ENCODE results near the gene NHSL2.
"Not testable (repeated sequence)": the region's sequence is repeated elsewhere in the genome, so short reads cannot be mapped to it uniquely, and the experiment has no call there.

Gene NHSL2

DNA sequence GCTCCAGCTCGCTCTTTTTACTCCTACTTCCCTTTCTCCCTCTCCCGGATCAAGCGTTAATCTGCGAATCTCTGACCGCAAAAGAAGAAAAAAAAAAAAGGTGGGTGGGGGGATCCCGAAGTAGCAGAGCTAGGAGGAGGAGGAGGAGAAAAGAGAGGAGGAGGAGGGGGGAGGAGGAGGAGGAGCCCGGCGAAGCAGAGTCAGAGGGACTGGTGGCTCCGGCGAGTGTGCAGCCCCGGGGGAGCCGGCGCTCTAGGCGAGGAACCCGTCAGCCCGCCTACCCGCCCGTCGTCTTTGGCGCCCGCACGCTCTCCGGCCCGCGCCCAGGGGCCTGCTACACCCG is at the start of gene NHSL2:
Gene NHSL2 (plus strand): TSS at position 203 of the 343 bp plus-strand sequence.
- DNase-seq = no peak

DNA sequence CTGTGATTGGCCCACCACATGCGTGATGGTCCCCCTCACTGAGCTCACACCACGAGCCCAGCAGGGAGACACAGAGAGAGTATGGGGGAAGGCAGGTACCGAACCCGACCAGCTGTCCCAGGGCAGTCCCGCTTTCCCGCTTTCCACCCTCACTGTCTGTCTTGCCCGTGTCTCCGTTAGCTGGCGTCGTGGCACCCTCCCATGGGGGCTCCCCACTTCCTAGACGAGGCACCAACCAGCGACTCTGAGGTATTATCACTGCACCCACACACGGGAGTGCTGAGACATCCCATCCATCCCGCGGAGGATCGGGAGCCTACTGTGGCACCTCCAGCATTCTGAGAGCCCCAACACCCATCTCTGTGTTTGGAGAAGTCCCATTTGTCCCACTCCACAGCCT is 43.0 kb upstream of the NHSL2 start:
- DNase-seq = no peak

GRCh38 chrX:71869566-71869965 is 41.1 kb upstream of the NHSL2 start:
- not testable (repeated sequence) for DNase-seq

- DNase-seq = no peak
These were observed 40.2 kb upstream of the NHSL2 start for GRCh38 chrX:71870208-71871098.

- no peak for DNase-seq
These were observed 39.3 kb upstream of the NHSL2 start for GRCh38 chrX:71871367-71871766.

- DNase-seq = no peak
These were observed 37.8 kb upstream of the NHSL2 start for GRCh38 chrX:71872542-71873458.

DNA sequence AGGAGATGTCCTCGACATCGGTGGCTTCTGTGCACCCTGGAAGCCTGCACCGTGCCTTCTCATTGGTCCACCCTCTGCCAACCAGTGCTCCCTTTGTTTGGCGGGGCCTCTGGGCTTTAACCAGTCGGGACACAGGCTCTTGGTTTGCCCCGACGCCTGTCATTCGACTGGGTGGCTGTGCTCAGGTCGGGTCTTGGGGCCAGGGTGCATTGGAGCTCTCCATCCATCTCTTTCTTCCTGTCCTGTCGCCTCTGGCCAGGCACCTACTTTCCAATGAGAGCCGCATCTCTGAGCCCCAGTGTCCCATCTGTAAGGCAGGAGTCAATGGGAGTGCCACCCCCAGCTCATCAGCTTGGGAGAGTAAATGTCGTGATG is 37.2 kb upstream of the NHSL2 start:
- DNase-seq = no peak

DNA sequence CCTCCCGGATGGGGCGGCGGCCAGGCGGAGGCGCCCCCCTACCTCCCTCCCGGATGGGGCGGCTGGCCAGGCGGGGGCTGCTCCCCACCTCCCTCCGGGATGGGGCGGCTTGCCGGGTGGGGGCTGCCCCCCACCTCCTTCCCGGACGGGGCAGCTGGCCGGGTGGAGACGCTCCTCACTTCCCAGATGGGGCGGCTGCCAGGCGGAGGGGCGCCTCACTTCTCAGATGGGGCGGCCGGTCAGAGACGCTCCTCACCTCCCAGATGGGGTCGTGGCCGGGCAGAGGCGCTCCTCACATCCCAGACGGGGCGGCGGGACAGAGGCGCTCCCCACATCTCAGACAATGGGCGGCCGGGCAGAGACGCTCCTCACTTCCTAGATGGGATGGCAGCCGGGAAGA is 33.8 kb upstream of the NHSL2 start:
- not testable (repeated sequence) for DNase-seq

DNA sequence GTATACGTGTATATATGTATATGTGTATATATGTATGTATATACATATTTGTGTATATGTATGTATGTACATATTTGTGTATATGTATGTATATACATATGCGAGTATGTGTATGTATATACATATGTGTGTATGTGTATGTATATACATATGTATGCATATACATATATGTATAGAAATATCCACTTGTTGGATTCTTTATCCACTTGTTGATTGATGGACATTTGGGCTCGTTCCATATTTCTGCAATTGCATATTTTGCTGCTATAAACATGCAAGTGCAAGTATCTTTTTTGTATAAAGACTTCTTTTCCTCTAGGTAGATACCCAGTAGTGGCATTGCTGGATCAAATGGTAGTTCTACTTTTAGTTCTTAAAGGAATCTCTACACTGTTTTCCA is 25.5 kb upstream of the NHSL2 start:
- DNase-seq = no peak

- DNase-seq = no peak
These were observed 15.0 kb upstream of the NHSL2 start for GRCh38 chrX:71895607-71896006.

DNA sequence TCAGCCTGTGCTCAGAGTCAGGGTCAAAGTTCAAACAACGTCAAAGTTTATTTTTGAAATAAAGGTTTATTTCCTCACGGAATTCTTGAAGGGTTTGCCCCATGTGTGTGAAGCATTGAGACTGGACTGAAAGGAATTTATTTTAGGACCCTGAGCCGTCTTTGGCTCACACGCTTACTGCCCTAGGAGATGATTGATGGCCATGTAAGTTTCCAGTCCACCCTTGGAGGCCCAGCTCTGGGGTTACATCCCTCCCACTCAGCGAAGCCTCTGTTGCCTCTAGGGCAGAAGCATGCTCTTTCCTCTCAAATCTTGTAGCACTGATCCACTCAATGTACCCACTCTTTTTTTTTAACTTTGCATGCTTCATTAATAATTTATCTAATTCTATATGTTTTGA is 4.5 kb upstream of the NHSL2 start:
- DNase-seq = no peak

DNA sequence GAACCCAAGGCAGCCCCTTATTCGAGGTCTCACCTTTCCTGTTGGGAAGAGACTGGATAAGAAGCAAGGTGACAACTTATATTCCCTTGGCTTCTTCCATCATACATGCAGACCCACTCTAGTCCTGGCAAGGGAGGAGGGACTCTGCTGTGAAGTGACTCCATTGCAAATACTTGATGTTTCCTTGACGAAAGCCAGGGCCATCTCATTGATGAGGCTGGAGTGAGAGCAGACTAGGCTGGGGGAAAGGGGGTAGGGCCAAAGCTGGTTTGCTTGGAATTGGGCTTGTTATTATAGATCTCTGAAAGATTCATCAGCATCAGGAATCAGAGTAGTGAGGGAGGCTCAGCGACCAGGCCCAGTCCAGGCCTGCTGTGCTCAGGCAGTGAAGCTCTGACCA is 2.3 kb upstream of the NHSL2 start:
- DNase-seq = no peak

GRCh38 chrX:71909956-71910355 is 689 bp upstream of the NHSL2 start:
- DNase-seq = no peak

DNA sequence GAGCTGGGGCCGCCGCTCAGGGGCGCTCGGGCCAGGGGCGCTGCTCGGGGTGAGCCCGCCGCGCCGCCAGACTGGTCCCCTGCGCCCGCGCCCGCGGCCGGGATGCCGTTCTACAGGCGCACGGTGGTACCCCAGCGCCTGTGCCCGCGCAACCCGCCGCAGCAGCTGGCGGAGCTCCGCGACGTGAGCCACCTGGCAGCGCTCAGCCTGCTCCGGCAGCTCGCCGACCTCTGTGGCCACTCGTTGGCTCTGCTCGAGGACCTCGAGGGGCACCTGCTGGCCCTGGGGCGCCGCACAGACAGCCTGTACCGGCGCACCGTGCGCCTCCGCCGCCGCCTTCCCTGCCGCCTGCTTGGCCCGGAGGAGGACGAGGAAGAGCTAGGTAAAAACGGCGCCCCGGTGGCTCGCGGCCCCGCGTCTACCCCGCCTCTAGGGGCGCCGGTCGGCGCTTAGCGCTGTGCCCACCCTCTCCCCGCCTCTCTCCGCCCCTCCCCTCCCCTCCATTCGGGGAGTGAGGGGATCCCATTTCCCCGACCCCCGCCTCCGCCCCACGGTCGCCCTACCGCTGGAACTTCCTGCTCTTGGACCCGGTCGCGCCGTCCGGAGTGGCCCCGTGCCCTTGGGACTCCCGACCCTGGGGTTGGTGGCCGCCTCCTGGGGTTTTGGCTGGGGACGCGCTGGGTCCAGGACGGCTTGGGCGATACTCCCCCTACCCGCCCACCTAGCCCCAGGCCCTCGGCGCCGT is 513 bp downstream of the NHSL2 start:
- DNase-seq = no peak

GRCh38 chrX:71911731-71912050 is 1.0 kb downstream of the NHSL2 start:
- no peak for DNase-seq

- DNase-seq = no peak
These were observed 1.5 kb downstream of the NHSL2 start for GRCh38 chrX:71912156-71912555.

GRCh38 chrX:71913156-71913950 is 2.7 kb downstream of the NHSL2 start:
- DNase-seq = no peak

DNA sequence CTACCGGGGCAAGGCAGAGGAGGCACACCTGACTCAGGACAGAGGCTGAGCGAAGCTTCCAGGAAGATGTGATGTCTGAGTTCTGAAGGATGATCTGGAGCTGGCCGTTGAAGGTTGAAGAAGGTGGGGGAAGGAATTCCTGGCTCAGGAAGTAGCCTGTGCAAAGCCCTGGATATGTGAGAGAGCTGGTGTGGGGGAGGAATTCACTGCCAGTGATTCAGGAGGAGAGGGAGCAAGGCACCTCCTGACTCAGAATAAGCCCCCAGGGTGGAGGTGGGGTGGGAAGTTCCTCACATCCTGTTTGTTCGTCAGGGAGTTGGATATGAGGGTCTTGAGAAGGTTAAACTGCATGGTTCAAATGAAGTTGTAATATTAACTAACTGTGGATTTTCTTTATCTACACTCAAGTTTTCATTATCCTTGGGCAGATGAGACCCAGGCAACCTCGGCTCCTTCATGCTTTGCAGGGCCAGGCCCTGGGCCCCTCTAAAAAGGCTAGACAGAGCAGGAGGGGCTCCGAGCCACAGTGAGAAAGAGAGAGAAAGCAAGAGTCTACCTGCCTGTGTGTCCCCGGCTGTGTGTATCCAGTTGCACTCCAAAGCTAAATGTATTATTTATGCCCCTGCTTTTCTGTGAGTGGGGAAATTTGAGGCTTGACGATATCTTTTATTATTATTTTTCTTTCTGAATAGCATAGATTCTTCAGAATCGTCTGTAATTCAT is 7.1 kb downstream of the NHSL2 start:
- no peak for DNase-seq

DNA sequence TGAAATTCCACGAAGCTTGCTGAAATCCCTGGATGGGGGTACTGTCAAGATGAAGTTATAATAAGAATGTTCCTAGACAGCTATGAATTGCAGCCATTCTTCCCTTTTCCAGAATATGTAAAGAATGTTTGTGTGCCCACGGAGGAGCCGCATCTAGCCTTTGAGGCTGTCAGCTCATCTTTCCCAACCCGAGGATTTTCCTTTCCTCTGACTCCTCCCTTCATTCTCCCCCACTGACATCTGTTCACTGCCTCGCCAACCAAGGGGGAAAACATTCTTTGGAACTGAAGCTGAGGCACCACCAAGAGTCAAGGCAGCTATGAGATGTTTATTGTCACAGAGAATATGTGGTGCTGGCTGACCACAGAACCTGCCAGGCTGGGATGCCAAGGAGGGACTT is 8.8 kb downstream of the NHSL2 start:
- no peak for DNase-seq

- no peak for DNase-seq
These were observed 9.2 kb downstream of the NHSL2 start for GRCh38 chrX:71919886-71920285.

- no peak for DNase-seq
These were observed 12.0 kb downstream of the NHSL2 start for GRCh38 chrX:71922686-71923085.

DNA sequence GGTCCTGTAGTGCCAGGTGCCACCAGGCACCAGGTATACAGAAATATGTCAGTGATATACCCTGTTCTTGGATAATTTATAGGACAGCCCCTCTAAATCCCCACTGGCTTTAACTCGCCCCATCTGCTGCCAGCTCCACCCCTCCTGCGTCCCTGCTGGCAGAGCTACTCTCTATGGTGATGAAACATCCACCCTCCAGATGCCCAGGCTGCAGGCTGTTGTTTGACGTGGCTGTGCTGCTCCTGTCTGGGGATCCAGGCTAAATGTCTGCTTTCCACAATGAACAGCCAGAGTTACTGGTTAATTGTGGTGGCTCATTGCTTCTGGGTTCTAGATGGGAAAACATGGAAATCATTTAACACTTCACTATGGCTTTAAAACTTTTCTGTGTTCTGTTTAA is 12.9 kb downstream of the NHSL2 start:
- no peak for DNase-seq

Data from NK-92 treated with Interleukin-12 subunit alpha and Interleukin-12 subunit beta, amount 100 ng/mL, for 24 hours (cell line).